SU-DHL-6 (cell line): Measurements from ENCODE around the gene RAPGEF5.

ENCODE experiments used
- H2AFZ ChIP-seq: fragments of 200-600 bp; sonication (generic); 2 replicates; pipeline ENCODE4 v1.6.1; 2014; ENCODE audit warnings: low read depth, mild to moderate bottlenecking, moderate library complexity, mixed read lengths, antibody characterized with exemption, low read length; ENCODE audit not compliant: severe bottlenecking
- H3F3A ChIP-seq: fragments of 200-600 bp; shearing (Covaris generic); 2 replicates; pipeline ENCODE4 v1.6.0; 2016; ENCODE audit warnings: antibody characterized with exemption, mild to moderate bottlenecking; ENCODE audit not compliant: insufficient read depth
- H3K27ac ChIP-seq: fragments of 200-600 bp; sonication (generic); 2 replicates; pipeline ENCODE4 v1.5.1; 2016; ENCODE audit warnings: low read depth, mild to moderate bottlenecking, low read length, moderate library complexity, mixed read lengths
- H3K27me3 ChIP-seq: fragments of 200-600 bp; sonication (generic), shearing (Covaris generic); 2 replicates; pipeline ENCODE4 v1.6.0; 2014; ENCODE audit warnings: mild to moderate bottlenecking, low read length
- H3K36me3 ChIP-seq: fragments of 200-600 bp; sonication (generic); 2 replicates; pipeline ENCODE4 v1.6.1; 2014; ENCODE audit warnings: mild to moderate bottlenecking, low read length, mixed read lengths
- H3K4me2 ChIP-seq: fragments of 300-600, 200-600 bp; shearing (Covaris generic), sonication (generic); 2 replicates; pipeline ENCODE4 v1.6.0; 2014; ENCODE audit warnings: low read length, low read depth, mild to moderate bottlenecking; ENCODE audit not compliant: poor library complexity, severe bottlenecking
- H3K4me3 ChIP-seq: fragments of 200-600 bp; sonication (generic); 2 replicates; pipeline ENCODE4 v1.5.1; 2014; ENCODE audit warnings: antibody characterized with exemption, low read length, mild to moderate bottlenecking, mixed read lengths; ENCODE audit not compliant: insufficient read depth, poor library complexity, severe bottlenecking
- H3K79me2 ChIP-seq: fragments of 200-600 bp; sonication (generic); 2 replicates; pipeline ENCODE4 v1.6.1; 2014; ENCODE audit warnings: mild to moderate bottlenecking, low read length, moderate library complexity; ENCODE audit not compliant: insufficient read depth
- H3K9ac ChIP-seq: fragments of 200-600 bp; sonication (generic); 2 replicates; pipeline ENCODE4 v1.7.0; 2014; ENCODE audit warnings: mild to moderate bottlenecking, low read length
- H3K9me2 ChIP-seq: fragments of 200-600 bp; sonication (generic); replicated peaks from 2 replicates; pipeline ENCODE4 v1.6.1; 2014; ENCODE audit warnings: low read length; ENCODE audit not compliant: insufficient read depth
- H3K9me3 ChIP-seq: fragments of 200-600 bp; sonication (generic); 2 replicates; pipeline ENCODE4 v1.6.1; 2014; ENCODE audit warnings: low read length, mixed read lengths; ENCODE audit not compliant: insufficient read depth
- H4K20me1 ChIP-seq: fragments of 200-600 bp; sonication (generic); 2 replicates; pipeline ENCODE4 v1.6.1; 2014; ENCODE audit warnings: low read depth, mild to moderate bottlenecking, antibody characterized with exemption, low read length, moderate library complexity, mixed read lengths
- CTCF ChIP-seq: fragments of 200-600 bp; sonication (generic); IDR thresholded peaks from one replicate; pipeline ENCODE4 v1.5.1; 2017; ENCODE audit warnings: antibody characterized with exemption, mild to moderate bottlenecking, low read length, moderate library complexity; ENCODE audit not compliant: insufficient read depth, poor library complexity, severe bottlenecking
- EZH2phosphoT487 ChIP-seq: fragments of 200-600 bp; sonication (generic), shearing (Covaris generic); conservative IDR thresholded peaks from 2 replicates; pipeline ENCODE4 v1.6.1; 2018; ENCODE audit warnings: mild to moderate bottlenecking, antibody characterized with exemption, low read length, moderate library complexity, mixed read lengths

The RAPGEF5 gene

GRCh38 chr7:22146961-22147512, 209.9 kb downstream of the RAPGEF5 start:
- Histone ChIP-seq H3F3A (no peaks in the 10 kb centered on the region), H3K4me2 (no peak overlapping the region), H2AFZ (no peak overlapping the region), H3K9me2 (no peaks in the 10 kb centered on the region), H3K27me3 (no peaks in the 10 kb centered on the region), H3K9ac (no peak overlapping the region), H4K20me1 (no peaks in the 10 kb centered on the region), H3K9me3 (no peaks in the 10 kb centered on the region), H3K27ac (no peak overlapping the region), H3K4me3 (no peak overlapping the region), H3K79me2 (no peaks in the 10 kb centered on the region), H3K36me3 (no peaks in the 10 kb centered on the region)
- TF ChIP-seq CTCF (no peak), EZH2phosphoT487 (no peak)

GRCh38 chr7:22144950-22145349, 212.0 kb downstream of the RAPGEF5 start:
- Histone ChIP-seq H3K27me3 (no peaks in the 10 kb centered on the region), H3K79me2 (no peaks in the 10 kb centered on the region), H3K9ac (no peak overlapping the region), H3F3A (no peaks in the 10 kb centered on the region), H3K9me3 (no peaks in the 10 kb centered on the region), H4K20me1 (no peaks in the 10 kb centered on the region), H3K27ac (no peak overlapping the region), H3K4me2 (no peak overlapping the region), H3K36me3 (no peaks in the 10 kb centered on the region), H2AFZ (no peak overlapping the region), H3K4me3 (no peak overlapping the region), H3K9me2 (no peaks in the 10 kb centered on the region)
- TF ChIP-seq EZH2phosphoT487 (no peak), CTCF (no peak)

GRCh38 chr7:22143491-22143890, 213.5 kb downstream of the RAPGEF5 start:
- Histone ChIP-seq H4K20me1 (no peaks in the 10 kb centered on the region), H3F3A (no peaks in the 10 kb centered on the region), H3K79me2 (no peaks in the 10 kb centered on the region), H3K9me3 (no peaks in the 10 kb centered on the region), H3K9ac (no peak overlapping the region), H3K27ac (no peak overlapping the region), H3K9me2 (no peaks in the 10 kb centered on the region), H2AFZ (no peak overlapping the region), H3K4me2 (no peak overlapping the region), H3K4me3 (no peak overlapping the region), H3K36me3 (no peaks in the 10 kb centered on the region), H3K27me3 (no peaks in the 10 kb centered on the region)
- TF ChIP-seq EZH2phosphoT487 (no peak), CTCF (no peak)

- Histone ChIP-seq H3K9me3 (no peaks in the 10 kb centered on the region), H3K4me3 (no peak overlapping the region), H3K36me3 (no peaks in the 10 kb centered on the region), H3K9ac (no peak overlapping the region), H3K4me2 (no peak overlapping the region), H3K27me3 (no peaks in the 10 kb centered on the region), H3F3A (no peaks in the 10 kb centered on the region), H4K20me1 (no peaks in the 10 kb centered on the region), H2AFZ (no peak overlapping the region), H3K27ac (no peak overlapping the region), H3K79me2 (no peaks in the 10 kb centered on the region), H3K9me2 (no peaks in the 10 kb centered on the region)
- TF ChIP-seq CTCF (no peak), EZH2phosphoT487 (no peak)
Observed at GRCh38 chr7:22142572-22142971, 214.4 kb downstream of the RAPGEF5 start.
